ENCODE measurements around the gene CEP112. TPM values are rescaled to one million over a fixed set of nuclear protein-coding genes. Genes with fewer than 3 reads are reported as not detected.
"Not testable (repeated sequence)": the region's sequence is repeated elsewhere in the genome, so short reads cannot be mapped to it uniquely, and the experiment has no call there.

The CEP112 gene
- polyA plus RNA-seq, 1 donor from 2014 or later: 6.0 TPM

- Histone ChIP-seq H3K27me3 (ENCODE audit: insufficient read depth, low read depth, low read length) (no peaks in the 10 kb centered on the region), H2AFZ (ENCODE audit: low read depth, low read length) (no peak overlapping the region), H3K9me3 (ENCODE audit: low read length) (no peaks in the 10 kb centered on the region), H3K4me2 (ENCODE audit: low read length) (no peak overlapping the region), H3K27ac (ENCODE audit: low read length) (no peak overlapping the region), H3K79me2 (replicated peaks; ENCODE audit: insufficient read depth, low read length) (no peaks in the 10 kb centered on the region), H4K20me1 (ENCODE audit: insufficient read depth) (no peaks in the 10 kb centered on the region), H3K4me3 (ENCODE audit: low read length) (no peak overlapping the region), H3K9me2 (ENCODE audit: insufficient read depth, low read length) (no peaks in the 10 kb centered on the region), H3K36me3 (ENCODE audit: insufficient read depth, low read length) (no peaks in the 10 kb centered on the region), H3F3A (ENCODE audit: insufficient read depth, low read length, poor library complexity, severe bottlenecking) (no peaks in the 10 kb centered on the region), H3K9ac (ENCODE audit: low read length) (no peak overlapping the region)
- TF ChIP-seq RAD21 (conservative IDR thresholded peaks at IDR 0.05): no peak
- TF ChIP-seq MXI1 (conservative IDR thresholded peaks at IDR 0.05; ENCODE audit: poor library complexity, severe bottlenecking): no peak
Measured at GRCh38 chr17:65785109-65785508, 406.8 kb downstream of the CEP112 start.

- no peak overlapping the region for H3K27ac ChIP-seq (ENCODE audit: low read length)
- no peak overlapping the region for H3K9ac ChIP-seq (ENCODE audit: low read length)
- no peak overlapping the region for H3K4me3 ChIP-seq (ENCODE audit: low read length)
- H3K27me3 ChIP-seq (ENCODE audit: insufficient read depth, low read depth, low read length): no peaks in the 10 kb centered on the region
- TF ChIP-seq TAF1 (IDR thresholded peaks at IDR 0.05; ENCODE audit: low read depth): no peak
- no peak for TF ChIP-seq EP300 (conservative IDR thresholded peaks at IDR 0.05; ENCODE audit: poor library complexity, severe bottlenecking)
- TF ChIP-seq SMC3 (conservative IDR thresholded peaks at IDR 0.05; ENCODE audit: poor library complexity): no peak
- TF ChIP-seq RAD21 (conservative IDR thresholded peaks at IDR 0.05): no peak
- TF ChIP-seq EZH2 (IDR thresholded peaks at IDR 0.05; ENCODE audit: borderline replicate concordance, insufficient read depth, low read length, poor library complexity, severe bottlenecking): no peak
- no peak for TF ChIP-seq POLR2AphosphoS5 (IDR thresholded peaks at IDR 0.05)
- no peak for TF ChIP-seq MXI1 (conservative IDR thresholded peaks at IDR 0.05; ENCODE audit: poor library complexity, severe bottlenecking)
- TF ChIP-seq, protein P1, sequence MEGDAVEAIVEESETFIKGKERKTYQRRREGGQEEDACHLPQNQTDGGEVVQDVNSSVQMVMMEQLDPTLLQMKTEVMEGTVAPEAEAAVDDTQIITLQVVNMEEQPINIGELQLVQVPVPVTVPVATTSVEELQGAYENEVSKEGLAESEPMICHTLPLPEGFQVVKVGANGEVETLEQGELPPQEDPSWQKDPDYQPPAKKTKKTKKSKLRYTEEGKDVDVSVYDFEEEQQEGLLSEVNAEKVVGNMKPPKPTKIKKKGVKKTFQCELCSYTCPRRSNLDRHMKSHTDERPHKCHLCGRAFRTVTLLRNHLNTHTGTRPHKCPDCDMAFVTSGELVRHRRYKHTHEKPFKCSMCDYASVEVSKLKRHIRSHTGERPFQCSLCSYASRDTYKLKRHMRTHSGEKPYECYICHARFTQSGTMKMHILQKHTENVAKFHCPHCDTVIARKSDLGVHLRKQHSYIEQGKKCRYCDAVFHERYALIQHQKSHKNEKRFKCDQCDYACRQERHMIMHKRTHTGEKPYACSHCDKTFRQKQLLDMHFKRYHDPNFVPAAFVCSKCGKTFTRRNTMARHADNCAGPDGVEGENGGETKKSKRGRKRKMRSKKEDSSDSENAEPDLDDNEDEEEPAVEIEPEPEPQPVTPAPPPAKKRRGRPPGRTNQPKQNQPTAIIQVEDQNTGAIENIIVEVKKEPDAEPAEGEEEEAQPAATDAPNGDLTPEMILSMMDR (IDR thresholded peaks at IDR 0.05; ENCODE audit: poor library complexity, severe bottlenecking): no peak
- no peak for TF ChIP-seq REST (IDR thresholded peaks at IDR 0.05; ENCODE audit: borderline replicate concordance)
- no peaks in the 10 kb centered on the region for H3K9me3 ChIP-seq (ENCODE audit: low read length)
- H3K79me2 ChIP-seq (replicated peaks; ENCODE audit: insufficient read depth, low read length): no peaks in the 10 kb centered on the region
- H4K20me1 ChIP-seq (ENCODE audit: insufficient read depth): no peaks in the 10 kb centered on the region
- H2AFZ ChIP-seq (ENCODE audit: low read depth, low read length): no peak overlapping the region
- no peaks in the 10 kb centered on the region for H3K9me2 ChIP-seq (ENCODE audit: insufficient read depth, low read length)
- no peaks in the 10 kb centered on the region for H3K36me3 ChIP-seq (ENCODE audit: insufficient read depth, low read length)
- H3K4me2 ChIP-seq (ENCODE audit: low read length): no peak overlapping the region
- H3F3A ChIP-seq (ENCODE audit: insufficient read depth, low read length, poor library complexity, severe bottlenecking): no peaks in the 10 kb centered on the region
Measured at GRCh38 chr17:65783845-65784334, 408.0 kb downstream of the CEP112 start.

DNA sequence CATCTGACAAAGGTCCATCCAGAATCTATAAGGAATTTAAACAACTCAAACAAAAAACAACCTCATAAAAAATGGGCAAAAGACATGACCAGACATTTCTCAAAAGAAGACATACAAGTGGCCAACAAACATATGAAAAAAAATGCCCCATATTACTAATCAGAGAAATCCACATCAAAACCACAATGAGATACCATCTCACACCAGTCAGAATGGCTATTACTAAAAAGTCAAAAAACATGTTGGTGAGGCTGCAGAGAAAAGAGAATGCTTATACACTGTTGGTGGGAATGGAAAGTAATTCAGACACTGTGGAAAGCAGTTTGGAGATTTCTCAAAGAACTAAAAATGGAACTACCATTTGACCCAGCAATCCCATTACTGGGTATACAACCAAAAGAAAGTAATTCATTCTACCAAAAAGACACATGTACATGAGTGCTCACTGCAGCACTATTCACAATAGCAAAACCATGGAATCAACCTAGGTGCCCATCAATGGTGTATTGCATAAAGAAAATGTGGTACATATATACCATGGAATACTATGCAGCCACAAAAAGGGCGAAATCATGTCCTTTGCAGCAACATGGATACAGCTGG is 409.7 kb downstream of the CEP112 start:
- not testable (repeated sequence) for H3K9ac ChIP-seq (ENCODE audit: low read length); H2AFZ ChIP-seq (ENCODE audit: low read depth, low read length); H4K20me1 ChIP-seq (ENCODE audit: insufficient read depth); H3K79me2 ChIP-seq (replicated peaks; ENCODE audit: insufficient read depth, low read length); H3K9me3 ChIP-seq (ENCODE audit: low read length); H3K4me2 ChIP-seq (ENCODE audit: low read length); H3K36me3 ChIP-seq (ENCODE audit: insufficient read depth, low read length); H3K27ac ChIP-seq (ENCODE audit: low read length); H3K4me3 ChIP-seq (ENCODE audit: low read length); H3K27me3 ChIP-seq (ENCODE audit: insufficient read depth, low read depth, low read length); H3F3A ChIP-seq (ENCODE audit: insufficient read depth, low read length, poor library complexity, severe bottlenecking); H3K9me2 ChIP-seq (ENCODE audit: insufficient read depth, low read length)

Data from neural cell (in vitro differentiated cells).